GM10266 (cell line): Measurements from ENCODE around the gene TCERG1L.

Experiments
- DNase-seq: peaks from one replicate; pipeline ENCODE4 v3.0.0; 2012; ENCODE audit errors: extremely low spot score
- CTCF ChIP-seq: IDR thresholded peaks from 2 replicates; pipeline ENCODE4 v1.5.1; 2012; ENCODE audit warnings: mild to moderate bottlenecking, low read depth; ENCODE audit not compliant: control insufficient read depth, insufficient read depth; ENCODE audit errors: missing control alignments

Gene TCERG1L

GRCh38 chr10:131207584-131208532 is 103.7 kb downstream of the TCERG1L start:
- no peak for TF ChIP-seq CTCF
- no peak for DNase-seq

- no peak for TF ChIP-seq CTCF
- no peak for DNase-seq
These were observed 104.3 kb downstream of the TCERG1L start for GRCh38 chr10:131207176-131207575.

GRCh38 chr10:131206111-131206995 is 105.2 kb downstream of the TCERG1L start:
- DNase-seq = no peak
- TF ChIP-seq CTCF = no peak

- TF ChIP-seq CTCF = no peak
- DNase-seq = no peak
These were observed 106.0 kb downstream of the TCERG1L start for GRCh38 chr10:131205556-131205955.

- no peak for DNase-seq
- no peak for TF ChIP-seq CTCF
These were observed 106.9 kb downstream of the TCERG1L start for GRCh38 chr10:131204406-131205152.

GRCh38 chr10:131203456-131204357 is 107.8 kb downstream of the TCERG1L start:
- TF ChIP-seq CTCF = no peak
- DNase-seq = no peak
